Breast epithelium (tissue), 3 donors: ENCODE data around the gene AMBP.

ENCODE experiments used
- CTCF ChIP-seq, 3 donors: fragments of 450-650 bp; IDR thresholded peaks; one replicate each; pipeline ENCODE4 v1.5.1; 2016 to 2017; ENCODE audit warnings: antibody characterized with exemption in 3 of 3, mild to moderate bottlenecking in 3 of 3, moderate library complexity in 3 of 3
- POLR2AphosphoS5 ChIP-seq, 3 donors: sonication (generic); formaldehyde crosslinking; IDR thresholded peaks; one replicate each; pipeline ENCODE4 v1.6.1; 2017; ENCODE audit warnings: antibody characterized with exemption in 3 of 3

- TF ChIP-seq CTCF (IDR thresholded peaks at IDR 0.05) (no peak), POLR2AphosphoS5 (IDR thresholded peaks at IDR 0.05) (no peak)
Observed at GRCh38 chr9:114021578-114021977, 56.5 kb downstream of the AMBP start.
